NCI-H2107 treated with DMSO at 0.1 percent for 48 hours (cell line): ENCODE measurements around the gene YJEFN3.

Experiments
- DNase-seq: peaks from one replicate; lab custom pipeline; 2025; ENCODE audit not compliant: unreplicated experiment; lab: John Stamatoyannopoulos, UW

The YJEFN3 gene, protein sequence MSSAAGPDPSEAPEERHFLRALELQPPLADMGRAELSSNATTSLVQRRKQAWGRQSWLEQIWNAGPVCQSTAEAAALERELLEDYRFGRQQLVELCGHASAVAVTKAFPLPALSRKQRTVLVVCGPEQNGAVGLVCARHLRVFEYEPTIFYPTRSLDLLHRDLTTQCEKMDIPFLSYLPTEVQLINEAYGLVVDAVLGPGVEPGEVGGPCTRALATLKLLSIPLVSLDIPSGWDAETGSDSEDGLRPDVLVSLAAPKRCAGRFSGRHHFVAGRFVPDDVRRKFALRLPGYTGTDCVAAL

DNA sequence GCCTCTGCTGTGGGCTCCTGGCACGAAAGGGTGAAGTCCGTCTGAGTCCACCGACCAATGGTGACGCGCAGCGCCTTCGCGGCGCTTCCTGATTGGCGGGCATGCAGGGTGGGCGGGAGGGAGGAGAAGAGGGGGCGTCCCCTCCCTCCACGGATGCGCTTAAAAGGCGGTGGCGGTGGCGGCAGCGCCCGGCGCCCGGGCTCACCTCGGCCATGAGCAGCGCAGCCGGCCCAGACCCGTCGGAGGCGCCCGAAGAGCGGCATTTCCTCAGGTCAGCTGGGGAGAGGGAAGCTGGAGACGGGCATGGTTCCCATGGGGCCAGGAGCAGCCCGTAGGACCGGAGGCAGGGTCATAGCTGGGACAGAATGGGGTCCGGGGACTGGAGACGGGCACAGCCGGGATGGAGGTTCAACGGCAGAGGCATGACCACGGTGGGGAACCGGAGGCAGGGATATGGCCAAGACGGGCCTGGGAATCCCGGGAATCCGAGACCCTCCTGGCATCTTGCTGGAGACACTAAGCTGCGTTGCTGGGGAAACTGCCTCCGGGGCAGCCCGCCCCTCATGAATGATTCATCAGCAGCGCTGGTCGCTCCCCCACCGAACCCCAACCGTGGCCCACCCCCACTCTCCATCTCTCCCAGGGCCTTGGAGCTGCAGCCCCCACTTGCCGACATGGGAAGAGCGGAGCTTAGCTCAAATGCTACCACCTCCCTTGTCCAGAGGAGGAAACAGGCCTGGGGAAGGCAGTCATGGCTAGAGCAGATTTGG, at the start of gene YJEFN3:
TSS of gene YJEFN3 (plus strand) at position 191 of the 770 bp plus-strand sequence. CDS start at position 213, 22 bp downstream.
- no peak for DNase-seq

DNA sequence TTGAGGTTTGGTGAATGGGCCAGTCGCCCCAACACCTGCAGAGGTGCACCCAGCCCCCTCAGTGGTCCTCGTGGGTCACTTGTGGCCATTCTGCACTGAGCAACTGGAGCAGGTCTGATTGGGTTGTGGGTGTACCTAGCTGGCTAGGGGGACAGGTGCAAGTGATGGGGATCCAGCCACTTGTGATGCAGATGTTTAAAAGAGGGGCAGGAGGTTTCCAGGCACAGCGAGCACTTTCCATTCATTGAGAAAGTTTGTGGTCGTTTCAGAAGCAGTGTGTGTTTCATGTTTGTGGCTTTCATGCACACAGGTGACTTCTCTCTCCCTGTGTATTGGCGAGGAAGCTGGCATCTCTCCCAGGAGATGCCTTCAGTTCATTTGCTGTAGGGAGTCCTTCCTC, 48.0 kb upstream of the YJEFN3 start:
- peak; percentile 74 for DNase-seq

DNA sequence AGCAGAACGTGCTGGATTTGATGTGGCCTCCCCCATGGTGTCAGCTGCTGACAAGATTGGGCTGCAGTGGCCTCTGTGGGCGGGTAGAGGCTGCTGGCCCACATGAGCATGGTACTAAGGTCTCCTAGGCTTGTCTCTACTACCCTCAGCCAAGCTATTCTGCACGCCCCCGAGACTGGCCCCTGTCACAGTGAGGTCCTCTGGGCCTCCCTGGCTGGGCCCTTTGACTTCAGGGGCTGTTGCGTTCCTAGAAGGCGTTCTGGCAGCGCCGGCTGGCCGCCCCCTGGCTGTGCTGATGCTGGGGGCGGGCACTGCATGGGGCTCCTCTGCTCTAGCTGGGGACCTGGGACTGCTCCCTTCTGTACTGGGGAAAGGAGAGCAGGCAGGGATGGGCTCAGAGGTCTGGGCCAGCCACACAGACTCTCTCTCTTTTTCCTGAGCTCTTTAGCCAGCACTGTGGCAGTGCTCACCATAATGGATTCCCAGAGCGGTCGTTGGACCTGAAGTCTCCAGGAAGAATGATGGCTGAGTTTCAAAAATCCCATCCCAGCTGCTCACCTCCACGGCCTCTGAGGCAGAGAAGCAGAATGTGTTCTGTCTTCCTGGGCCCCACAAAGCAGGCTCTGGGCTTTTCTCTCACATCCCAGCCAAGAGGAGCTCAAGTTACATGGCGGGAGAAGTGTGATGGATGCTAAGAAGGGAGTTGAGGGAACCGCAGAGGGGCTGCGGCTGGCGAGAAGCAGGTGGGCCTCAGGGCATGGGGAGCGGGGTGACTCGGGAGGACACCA, 45.7 kb upstream of the YJEFN3 start:
- DNase-seq, result peak; percentile 48

DNA sequence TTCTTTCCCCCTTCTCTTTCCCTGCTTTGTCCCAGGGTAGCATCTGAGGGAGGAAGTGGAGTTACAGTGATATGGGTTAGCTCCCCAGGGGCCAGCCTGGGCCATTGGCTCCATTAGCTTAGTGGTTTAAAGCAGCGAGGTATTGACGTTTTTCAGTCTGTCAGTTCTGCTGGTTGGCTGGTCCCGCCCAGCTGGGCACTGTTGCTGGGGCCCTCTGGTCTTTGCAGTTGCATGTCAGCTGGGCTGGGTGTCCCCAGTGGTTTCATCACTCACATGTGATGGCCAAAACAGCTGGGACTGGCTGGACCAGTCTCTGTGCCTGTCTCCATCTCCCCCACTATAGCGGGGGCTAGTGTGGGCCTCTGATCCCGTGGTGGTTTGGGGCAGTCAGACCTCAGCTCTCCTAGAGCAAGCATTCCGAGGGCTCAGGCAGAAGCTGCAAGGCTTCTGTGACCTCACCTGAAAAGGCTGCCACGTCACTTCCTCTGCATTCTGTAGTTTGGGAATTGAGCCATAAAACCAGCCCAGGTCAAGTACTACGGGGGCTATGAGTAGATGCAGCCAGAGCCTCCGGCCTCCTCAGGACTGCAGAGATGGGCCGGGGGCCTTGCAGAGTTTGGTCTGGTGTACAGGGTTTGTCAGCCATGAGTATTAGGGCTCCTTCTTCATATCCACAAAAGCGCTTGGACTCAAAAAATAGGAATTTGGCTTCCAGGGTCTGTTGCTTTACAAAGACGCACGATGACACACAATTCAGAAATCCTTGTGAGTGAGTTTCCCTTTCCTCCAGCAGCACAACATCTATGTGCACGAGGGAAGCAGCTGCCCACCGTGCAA, 43.3 kb upstream of the YJEFN3 start:
- no peak for DNase-seq

DNA sequence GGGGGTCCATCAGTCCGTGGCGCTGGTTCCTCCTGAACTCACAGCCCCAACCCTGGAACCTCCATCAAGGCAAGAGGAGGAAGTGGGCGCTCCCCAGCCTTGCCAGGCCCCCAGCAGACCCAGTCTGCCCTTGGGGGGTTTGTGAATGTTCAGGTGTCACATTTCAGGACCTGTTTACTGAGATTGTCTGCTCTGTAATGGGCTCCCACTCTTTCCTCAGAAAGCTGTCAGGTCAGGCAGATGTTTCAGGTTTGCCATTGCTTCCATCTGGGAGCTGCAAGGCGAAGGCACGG, 42.8 kb upstream of the YJEFN3 start:
- DNase-seq, result no peak

DNA sequence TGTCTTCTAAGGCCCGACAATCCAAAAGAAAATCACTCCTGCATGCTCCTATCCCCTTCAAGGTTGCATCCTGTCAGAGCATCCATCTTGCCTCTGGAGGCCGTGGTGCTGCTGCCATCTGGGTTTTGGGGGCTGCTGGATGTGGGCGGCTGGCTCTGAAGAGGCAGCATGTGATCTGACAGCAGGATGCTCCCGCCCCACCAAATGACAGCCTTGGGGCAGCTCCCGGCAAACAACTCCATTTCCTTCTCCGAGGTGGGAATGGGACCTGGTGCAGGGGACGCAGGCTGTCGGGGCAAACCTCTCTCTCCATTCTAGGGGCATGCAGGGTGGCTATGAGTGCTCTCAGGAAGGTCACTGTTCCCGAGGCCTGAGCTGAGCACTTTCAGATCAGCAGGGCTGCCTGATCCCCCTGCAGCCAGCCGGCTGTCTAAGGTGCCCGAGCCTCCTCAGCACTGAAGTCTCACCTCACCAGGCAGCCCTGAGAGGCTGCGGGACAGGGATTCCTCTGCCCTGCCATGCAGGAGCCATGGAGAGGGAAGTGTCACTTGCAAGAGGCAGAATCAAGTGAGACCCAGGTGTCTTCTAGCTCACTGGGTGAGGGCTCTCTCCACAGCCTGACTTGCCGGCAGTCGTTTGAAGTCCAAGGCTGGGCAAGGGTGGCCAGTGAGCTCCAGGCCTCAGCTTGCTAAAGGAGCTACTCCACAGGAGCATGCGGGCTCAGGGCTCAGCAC, 42.2 kb upstream of the YJEFN3 start:
- DNase-seq, result no peak

DNA sequence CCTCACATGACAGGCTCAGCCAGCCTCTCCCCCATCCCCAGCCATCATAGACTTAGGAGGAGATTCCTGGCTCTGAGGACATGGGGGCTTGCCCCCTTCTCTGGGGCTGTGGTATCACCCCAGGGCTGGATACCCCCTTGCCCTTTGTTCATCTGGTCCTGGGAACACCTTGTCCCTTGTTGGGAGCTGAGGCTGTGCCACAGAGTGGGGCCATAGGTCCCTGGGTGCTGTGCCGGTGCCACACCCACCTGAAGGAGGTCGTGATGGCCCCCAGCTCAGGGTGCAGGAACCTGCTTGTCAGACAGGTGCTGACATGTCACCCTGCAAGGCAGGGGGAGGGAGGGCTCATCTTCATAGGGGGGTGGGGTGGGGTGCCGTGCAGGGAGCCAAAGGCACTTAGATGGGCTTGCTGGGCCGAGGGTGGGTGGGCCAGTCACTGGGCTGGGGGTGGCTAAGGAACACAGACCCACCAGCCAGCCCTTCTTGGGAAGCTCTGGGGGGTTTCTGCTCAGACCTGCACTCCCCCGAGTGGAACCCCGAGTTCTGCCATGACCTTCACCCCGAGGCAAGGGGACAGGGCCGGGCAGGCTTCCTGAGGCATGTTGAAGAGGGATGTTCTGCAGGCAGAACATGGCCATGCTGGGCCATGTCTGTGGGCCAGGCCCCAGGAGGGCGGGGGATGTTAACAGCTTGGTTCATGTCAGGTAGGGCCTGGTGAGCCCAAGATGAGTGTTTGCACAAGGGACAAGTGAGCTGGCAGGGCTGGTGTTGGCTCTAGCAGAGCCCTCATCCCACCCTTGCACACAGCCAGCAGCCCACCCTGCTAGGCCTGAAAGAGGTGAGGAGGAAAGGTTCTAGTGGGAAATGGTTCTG, 41.4 kb upstream of the YJEFN3 start:
- no peak for DNase-seq

DNA sequence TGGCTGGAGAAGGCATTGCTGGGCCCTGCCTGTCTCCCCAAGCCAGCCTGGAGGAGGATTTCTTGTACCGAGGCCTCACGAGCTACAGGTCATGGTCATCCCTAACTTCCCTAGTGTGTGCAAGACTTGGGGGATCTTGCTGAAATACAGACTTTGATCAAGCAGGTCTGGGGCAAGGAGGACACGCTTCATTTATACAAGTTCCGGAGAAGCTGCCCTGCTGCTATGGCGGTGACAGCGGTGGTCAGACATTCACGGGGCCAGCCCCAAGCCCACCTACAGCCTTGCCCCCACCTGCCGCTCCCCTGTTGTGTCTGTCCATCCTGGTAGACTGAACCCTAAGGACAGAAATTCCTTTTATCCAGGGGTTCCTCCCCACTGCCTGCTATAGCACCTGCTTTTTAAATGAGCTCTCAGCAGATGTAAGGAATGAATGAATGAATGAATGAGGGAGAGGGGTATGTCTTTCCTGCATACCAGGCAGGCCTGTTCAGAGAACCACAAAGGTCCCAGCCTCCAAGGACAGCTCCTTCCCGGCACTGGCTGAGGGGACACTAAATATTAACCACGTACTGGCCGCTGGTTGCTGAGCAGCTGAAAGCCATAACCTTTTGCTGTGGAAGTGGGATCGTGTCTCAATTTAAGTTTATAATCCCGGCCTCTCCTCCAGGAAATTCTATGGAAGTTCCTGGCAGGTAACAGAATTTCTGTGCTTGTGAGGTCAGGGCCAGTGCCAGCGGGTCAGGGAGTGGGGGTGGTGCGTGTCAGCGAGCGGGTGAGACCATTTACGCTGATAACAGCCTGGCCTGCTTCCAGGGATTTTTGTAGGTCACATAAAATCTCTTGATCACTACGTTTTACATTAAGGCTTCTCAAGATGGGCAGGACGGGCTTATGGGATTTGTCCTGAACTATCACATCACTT, 40.5 kb upstream of the YJEFN3 start:
- no peak for DNase-seq

DNA sequence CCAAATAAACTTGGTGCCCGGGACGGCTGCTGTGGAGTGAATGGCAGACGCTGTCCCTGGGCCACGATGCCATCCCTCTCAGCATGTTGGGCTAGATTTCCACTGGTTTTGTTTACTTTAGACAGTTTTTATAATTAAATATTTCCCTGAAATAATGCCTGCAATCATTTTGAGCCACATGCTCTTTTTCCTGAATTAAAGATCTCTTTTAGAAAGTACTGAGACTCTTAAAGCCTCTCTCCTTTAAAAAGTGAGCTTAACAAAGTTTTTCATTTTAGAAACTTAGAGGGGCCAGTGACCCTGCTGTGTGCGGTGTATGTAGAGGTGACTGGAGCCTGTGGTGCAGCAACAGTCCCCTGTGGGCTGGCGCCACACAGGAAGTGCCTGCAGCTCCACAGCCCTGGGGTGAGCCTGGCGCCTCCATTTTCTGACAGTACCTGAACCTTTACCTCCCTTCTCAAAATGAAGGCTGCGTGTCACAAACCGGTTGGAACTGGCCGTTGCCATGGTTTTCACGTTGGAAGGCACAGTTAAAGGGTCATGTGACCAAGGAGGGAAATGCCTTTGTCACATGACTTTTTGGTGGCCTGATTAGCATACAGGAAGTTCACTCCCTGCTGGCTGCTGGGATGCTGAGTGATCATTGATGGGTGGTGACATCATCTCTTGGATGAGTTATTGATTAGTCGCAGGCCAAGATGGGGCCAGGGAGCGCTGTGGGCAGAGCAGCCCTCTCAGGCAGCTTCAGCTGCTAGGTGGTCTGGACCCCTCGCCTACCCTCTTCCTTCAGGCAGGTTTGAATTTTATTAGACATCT, 39.6 kb upstream of the YJEFN3 start:
- DNase-seq, result no peak

DNA sequence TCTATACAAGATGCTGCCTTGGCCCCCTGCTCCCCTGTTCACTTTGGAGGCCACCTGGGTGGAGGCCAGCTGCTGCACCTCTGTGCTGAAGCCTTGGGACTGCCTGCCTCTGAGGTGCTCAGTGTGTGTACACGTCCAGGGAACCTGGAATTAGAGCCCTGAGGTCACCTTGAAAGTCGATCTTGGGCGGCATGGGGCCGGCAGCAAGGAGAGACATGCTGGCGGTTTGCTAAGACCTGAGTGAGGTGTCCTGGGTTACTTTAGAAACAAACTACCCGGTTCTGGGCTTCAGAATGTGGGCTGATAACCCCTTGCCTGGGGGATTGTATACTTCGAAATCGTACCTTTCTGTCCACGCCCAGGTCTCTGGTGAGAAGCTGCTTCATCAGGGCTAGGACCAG, 38.9 kb upstream of the YJEFN3 start:
- DNase-seq, result no peak

DNA sequence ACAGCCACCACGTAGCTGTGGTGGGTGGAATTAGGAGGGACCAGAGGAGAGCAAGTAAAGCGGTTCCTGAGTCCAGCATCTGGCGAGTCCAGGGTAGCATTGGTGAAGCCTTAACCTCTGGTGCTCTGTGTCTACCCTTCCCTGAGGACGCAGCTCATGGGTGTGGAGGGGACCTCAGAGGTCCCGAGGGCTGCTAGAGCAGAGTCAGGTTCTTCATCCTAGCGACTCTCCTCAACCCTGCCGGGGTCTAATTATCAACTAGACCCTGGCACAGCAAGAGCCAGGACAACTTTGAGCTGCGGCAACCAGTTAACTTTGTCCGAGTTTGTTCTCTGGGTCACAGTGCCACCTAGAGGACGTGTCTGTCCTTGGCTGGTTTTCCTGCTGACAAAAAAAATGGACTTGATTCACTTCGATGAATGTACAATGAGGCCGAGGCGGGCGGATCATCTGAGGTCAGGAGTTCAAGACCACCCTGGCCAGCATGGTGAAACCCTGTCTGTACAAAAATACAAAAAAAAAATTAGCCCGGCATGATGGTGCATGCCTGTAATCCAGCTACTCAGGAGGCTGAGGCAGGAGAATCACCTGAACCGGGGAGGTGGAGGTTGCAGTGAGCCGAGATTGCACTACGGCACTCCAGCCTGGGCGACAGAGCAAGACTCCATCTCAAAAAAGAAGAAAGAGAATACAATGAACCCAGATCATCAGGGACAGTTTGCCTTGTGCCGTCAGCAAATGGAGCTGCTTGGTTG, 38.3 kb upstream of the YJEFN3 start:
- DNase-seq, result peak; percentile 43

DNA sequence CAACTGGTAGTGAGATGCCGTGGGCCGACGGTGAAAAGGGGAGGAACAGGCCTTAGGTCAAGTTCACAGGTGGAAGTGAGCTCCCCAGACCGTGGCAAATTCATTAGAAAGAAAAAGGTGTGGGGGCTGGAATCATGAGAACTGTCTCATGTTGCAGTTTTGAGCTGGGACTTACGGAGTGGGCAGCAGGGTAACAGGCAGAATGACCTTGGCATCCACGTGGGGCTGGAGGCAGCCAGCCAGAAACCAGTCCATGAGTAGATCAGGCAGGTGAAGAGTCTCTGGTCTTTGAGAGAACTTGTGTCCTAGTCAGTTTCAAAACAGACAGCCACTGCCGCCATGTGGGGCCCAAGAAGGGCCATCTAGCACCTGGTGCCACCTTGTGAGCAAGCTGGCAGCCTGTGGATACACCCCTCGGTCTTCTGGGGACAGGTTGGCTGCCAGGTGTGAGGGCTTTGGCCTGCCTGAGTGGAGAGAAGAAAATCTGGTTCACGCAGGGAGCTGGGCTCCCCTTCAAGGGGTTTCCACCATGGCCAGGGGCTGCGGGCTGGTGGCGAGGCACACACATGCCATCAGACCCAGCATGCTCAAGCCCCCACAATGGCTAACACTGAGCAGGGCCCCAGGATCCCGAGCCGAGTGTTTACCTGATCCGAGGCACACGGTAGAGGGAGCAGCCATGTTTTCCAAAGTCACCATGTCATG, 37.2 kb upstream of the YJEFN3 start:
- DNase-seq, result no peak

DNA sequence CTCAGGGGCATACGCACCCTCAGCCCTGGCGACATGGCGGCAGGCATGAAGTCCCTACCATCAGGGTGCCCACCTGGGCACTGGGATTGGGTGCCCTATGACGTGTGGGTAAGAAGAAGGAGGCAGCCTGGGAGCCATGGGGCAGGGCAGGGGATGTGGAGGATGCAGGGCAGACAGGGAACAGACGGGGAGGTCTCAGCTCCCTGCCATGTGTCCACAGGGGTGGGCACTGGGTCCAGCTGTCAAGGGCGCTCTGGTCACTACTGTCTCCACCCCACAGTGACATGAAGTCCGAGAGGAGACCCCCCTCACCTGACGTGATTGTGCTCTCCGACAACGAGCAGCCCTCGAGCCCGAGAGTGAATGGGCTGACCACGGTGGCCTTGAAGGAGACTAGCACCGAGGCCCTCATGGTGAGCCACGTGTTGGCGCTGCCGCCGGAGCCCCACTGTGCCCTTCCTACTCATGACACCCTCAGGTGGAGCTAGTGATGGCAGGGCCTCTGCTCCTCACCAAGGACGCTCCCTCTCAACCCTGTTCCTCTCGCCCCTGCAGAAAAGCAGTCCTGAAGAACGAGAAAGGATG, 36.6 kb upstream of the YJEFN3 start:
- no peak for DNase-seq

DNA sequence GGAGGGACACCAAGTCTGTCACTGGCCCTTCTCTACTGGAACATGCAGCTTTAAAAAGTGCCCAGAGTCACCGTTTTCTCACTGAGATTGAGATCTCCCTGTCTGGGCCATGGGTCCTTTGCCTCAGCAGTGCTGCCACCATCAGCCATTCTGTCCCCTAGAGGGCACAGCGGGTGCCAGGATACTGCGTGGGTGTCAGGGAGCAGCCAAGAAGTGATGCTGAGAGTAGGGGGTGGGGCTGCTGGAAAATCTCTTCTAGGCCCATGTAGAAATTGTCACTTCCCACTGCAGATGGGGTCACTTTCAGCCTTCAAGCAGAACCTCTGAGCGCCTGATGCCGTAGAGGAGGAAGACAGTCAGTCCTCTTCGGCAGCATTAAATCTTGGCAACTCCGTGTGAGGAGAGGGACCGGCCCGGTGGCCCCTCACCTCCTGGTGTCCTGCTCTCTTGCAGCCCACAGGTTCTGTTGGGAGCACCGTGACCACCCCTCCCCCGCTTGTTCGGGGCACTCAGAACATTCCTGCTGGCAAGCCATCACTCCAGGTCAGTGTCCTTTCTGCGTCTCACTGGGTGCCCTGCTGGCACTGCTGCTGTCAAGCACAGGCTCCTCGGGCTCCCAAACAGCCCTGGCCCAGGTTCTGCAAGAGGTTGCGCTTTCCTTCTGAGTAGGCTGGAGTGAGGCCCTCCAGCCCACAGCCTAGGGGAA, 34.7 kb upstream of the YJEFN3 start:
- DNase-seq, result no peak
